Peyer's patch (tissue), 4 donors: ENCODE measurements around the gene LMO7. TPM values are rescaled to one million over a fixed set of nuclear protein-coding genes. Genes with fewer than 3 reads are reported as not detected.

Experiments used
- DNase-seq, 3 donors: peaks; one replicate each; pipeline ENCODE4 v3.0.0-alpha.2; 2017 to 2019
- H3K27ac ChIP-seq, 4 donors: fragments of 200-600 bp; sonication (generic); one replicate each; pipeline ENCODE4 v1.5.1; 2016 to 2019
- H3K27me3 ChIP-seq, 2 donors: fragments of 200-600 bp; sonication (generic); one replicate each; pipeline ENCODE4 v1.5.1; 2019
- H3K36me3 ChIP-seq, 3 donors: fragments of 200-600 bp; sonication (generic); one replicate each; pipeline ENCODE4 v1.5.1; 2016 to 2019
- H3K4me1 ChIP-seq, 4 donors: fragments of 200-600 bp; sonication (generic); one replicate each; pipeline ENCODE4 v1.5.1; 2016 to 2019
- H3K4me3 ChIP-seq, 4 donors: fragments of 200-600 bp; sonication (generic); 1 replicate in 3 of 4; 2 replicates in 1 of 4; pipeline ENCODE4 v1.5.1; 2016 to 2019; ENCODE audit warnings: mild to moderate bottlenecking in 1 of 4
- H3K9me3 ChIP-seq, 4 donors: fragments of 200-600 bp; sonication (generic); one replicate each; pipeline ENCODE4 v1.5.1; 2016 to 2019; ENCODE audit warnings: mild to moderate bottlenecking in 1 of 4
- POLR2A ChIP-seq, 2 donors: fragments of 450-650 bp; IDR thresholded peaks; one replicate each; pipeline ENCODE4 v1.5.1; 2017; ENCODE audit warnings: antibody characterized with exemption in 2 of 2, mild to moderate bottlenecking in 2 of 2, moderate library complexity in 2 of 2
- total RNA-seq, 4 donors: library from RNA; depleted of rRNA; stranded (reverse); fragments of >200 nt; gene quantifications; one replicate each; pipeline ENCODE4 v1.1.0, GENCODE V29; 2016
- TF ChIP-seq, protein P1 (sequence below), 6 experiments: fragments of 450-650 bp in 4 of 6; fragments of 200-600 bp in 2 of 6; sonication (generic) in 1 of 6; IDR thresholded peaks; one replicate each; pipeline ENCODE4 v1.5.1; 2017 to 2019; ENCODE audit warnings: antibody characterized with exemption in 6 of 6, mild to moderate bottlenecking in 3 of 6, moderate library complexity in 1 of 6

Gene LMO7
- total RNA-seq, 4 donors from 2014 or later, result 74.3 to 365 (median 327) TPM

DNA sequence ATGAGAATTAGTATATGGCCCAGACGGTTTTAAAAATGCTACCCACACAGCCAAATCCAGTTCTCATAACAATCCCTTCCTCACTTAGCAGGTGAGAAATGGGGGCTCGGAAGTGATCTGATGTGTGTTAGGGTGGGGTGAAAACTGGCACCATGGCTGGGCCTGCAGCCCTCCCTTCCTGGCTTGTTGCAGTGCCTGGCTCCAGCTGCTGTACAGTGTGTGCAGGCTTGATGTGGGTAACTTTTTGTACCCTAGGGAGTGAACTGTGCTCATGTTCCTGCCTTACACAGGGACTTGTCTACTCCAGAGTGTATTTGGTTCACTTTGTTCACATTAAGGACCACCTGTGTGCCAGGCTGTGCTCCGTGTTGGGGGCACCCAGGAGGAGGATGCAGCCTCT, 177.2 kb downstream of the LMO7 start:
- TF ChIP-seq POLR2A (IDR thresholded peaks at IDR 0.05), result no peak
- TF ChIP-seq, protein P1, sequence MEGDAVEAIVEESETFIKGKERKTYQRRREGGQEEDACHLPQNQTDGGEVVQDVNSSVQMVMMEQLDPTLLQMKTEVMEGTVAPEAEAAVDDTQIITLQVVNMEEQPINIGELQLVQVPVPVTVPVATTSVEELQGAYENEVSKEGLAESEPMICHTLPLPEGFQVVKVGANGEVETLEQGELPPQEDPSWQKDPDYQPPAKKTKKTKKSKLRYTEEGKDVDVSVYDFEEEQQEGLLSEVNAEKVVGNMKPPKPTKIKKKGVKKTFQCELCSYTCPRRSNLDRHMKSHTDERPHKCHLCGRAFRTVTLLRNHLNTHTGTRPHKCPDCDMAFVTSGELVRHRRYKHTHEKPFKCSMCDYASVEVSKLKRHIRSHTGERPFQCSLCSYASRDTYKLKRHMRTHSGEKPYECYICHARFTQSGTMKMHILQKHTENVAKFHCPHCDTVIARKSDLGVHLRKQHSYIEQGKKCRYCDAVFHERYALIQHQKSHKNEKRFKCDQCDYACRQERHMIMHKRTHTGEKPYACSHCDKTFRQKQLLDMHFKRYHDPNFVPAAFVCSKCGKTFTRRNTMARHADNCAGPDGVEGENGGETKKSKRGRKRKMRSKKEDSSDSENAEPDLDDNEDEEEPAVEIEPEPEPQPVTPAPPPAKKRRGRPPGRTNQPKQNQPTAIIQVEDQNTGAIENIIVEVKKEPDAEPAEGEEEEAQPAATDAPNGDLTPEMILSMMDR (IDR thresholded peaks at IDR 0.05), result no peak
- no peak overlapping the region for H3K4me3 ChIP-seq
- DNase-seq, result no peak
- H3K27me3 ChIP-seq, result no peaks in the 10 kb centered on the region
- H3K9me3 ChIP-seq, result no peaks in the 10 kb centered on the region
- no peaks in the 10 kb centered on the region for H3K4me1 ChIP-seq
- no peaks in the 10 kb centered on the region for H3K36me3 ChIP-seq
- no peak overlapping the region for H3K27ac ChIP-seq

GRCh38 chr13:75818179-75818967, 182.2 kb downstream of the LMO7 start:
- Histone ChIP-seq H3K4me3 (no peak overlapping the region), H3K27me3 (no peaks in the 10 kb centered on the region), H3K4me1 (no peaks in the 10 kb centered on the region), H3K36me3 (peaks cover 0 to 12% (median 0%) of the 10 kb centered on the region in 3 donors), H3K9me3 (no peaks in the 10 kb centered on the region), H3K27ac (no peak overlapping the region)
- TF ChIP-seq, protein P1 (IDR thresholded peaks at IDR 0.05), result no peak
- TF ChIP-seq POLR2A (IDR thresholded peaks at IDR 0.05), result no peak
- DNase-seq, result no peak

- H3K4me1 ChIP-seq, result no peaks in the 10 kb centered on the region
- no peak overlapping the region for H3K27ac ChIP-seq
- no peaks in the 10 kb centered on the region for H3K27me3 ChIP-seq
- no peak for DNase-seq
- TF ChIP-seq, protein P1 (IDR thresholded peaks at IDR 0.05), result no peak
- no peak for TF ChIP-seq POLR2A (IDR thresholded peaks at IDR 0.05)
- peaks cover 0 to 18% (median 0%) of the 10 kb centered on the region in 3 donors for H3K36me3 ChIP-seq
- H3K4me3 ChIP-seq, result no peak overlapping the region
- no peaks in the 10 kb centered on the region for H3K9me3 ChIP-seq
Measured at GRCh38 chr13:75818968-75819225, 182.8 kb downstream of the LMO7 start.

DNA sequence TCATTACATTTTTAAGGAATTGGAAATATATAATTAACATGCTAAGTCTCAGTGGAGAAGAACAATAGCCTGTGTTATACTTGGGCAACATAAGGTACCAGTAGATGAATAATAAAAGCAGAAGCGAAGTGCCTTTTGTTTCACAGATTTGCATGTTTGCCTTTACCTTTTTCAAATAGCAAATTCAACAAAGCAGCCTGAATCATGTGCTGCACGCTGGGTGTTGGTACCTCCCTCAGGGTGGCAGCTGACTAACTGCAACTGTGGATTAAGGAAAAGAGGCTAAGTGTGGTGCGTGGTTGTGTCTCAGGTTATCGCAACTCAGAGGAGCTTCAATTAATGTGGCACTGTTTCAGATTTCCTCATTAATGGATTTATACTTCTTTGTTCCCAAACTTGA, 189.0 kb downstream of the LMO7 start:
- no peaks in the 10 kb centered on the region for H3K4me1 ChIP-seq
- H3K9me3 ChIP-seq, result no peaks in the 10 kb centered on the region
- H3K27me3 ChIP-seq, result no peaks in the 10 kb centered on the region
- TF ChIP-seq, protein P1 (IDR thresholded peaks at IDR 0.05), result no peak
- no peak for TF ChIP-seq POLR2A (IDR thresholded peaks at IDR 0.05)
- no peak overlapping the region for H3K4me3 ChIP-seq
- DNase-seq, result no peak
- H3K36me3 ChIP-seq, result peaks cover 0 to 36% (median 0%) of the 10 kb centered on the region in 3 donors
- H3K27ac ChIP-seq, result no peak overlapping the region

DNA sequence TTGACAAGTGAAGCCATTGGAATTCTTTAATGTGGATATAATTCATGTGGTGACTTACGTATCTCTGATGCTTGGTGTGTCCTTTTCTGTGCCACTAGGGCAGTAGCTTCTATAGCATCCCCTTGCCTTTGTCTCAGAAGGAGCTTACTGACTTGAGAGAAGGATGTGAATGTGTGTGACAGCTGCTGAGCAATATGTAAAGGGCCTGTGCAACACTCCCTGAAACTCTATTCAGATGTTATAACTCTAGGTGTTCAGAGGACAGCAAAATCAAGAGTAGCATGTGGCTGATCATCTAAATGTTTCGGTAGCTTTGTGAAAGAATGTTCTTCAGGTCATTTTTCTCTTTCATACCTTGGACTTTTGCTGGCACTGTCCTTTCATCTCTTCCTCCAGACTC, 189.5 kb downstream of the LMO7 start:
- TF ChIP-seq, protein P1 (IDR thresholded peaks at IDR 0.05), result no peak
- no peak for TF ChIP-seq POLR2A (IDR thresholded peaks at IDR 0.05)
- Histone ChIP-seq H3K27ac (no peak overlapping the region), H3K4me1 (no peaks in the 10 kb centered on the region), H3K4me3 (no peak overlapping the region), H3K27me3 (no peaks in the 10 kb centered on the region), H3K9me3 (no peaks in the 10 kb centered on the region), H3K36me3 (peaks cover 0 to 36% (median 0%) of the 10 kb centered on the region in 3 donors)
- no peak for DNase-seq
